C4-2B (cell line): Measurements from ENCODE around the gene DGKI.

Experiments
- ZFX ChIP-seq: fragments of 450-650 bp; IDR thresholded peaks from 2 replicates; pipeline ENCODE4 v1.6.1; 2017
- TF ChIP-seq, protein P1 (sequence below): fragments of 450-650 bp; conservative IDR thresholded peaks from 2 replicates; pipeline ENCODE4 v1.5.1; 2017; ENCODE audit warnings: mild to moderate bottlenecking

DNA sequence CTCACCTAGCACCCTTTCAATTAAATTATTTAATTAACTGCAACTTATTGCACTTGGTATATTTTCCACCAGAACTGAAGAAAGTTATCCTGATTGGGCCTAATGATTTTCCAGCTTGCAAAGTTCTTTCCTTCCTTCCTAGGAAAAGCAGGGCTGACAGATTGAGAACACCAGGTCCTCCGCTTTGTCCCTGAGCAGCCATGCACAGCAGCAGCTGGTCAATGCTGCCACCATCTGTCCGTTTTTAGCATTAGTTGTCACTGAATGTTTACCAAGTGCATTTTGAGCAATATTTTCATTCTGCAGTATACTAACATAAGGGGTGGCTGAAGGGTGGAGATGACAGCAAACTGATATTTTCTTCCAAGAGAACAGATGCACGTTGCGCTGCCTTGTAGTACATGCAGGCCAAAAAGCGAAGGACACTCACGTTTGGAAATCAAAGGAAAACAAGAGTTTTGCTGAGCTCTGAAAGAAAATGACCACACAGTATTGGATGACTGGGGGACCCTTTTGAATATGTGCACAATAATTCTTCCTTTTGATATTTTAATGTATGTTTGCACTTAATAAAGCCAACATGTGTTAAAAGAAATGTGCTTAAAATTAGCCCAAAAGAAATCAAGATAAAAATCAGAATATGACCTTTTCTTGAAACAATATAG lies 254.4 kb downstream of the DGKI start:
- TF ChIP-seq, protein P1, sequence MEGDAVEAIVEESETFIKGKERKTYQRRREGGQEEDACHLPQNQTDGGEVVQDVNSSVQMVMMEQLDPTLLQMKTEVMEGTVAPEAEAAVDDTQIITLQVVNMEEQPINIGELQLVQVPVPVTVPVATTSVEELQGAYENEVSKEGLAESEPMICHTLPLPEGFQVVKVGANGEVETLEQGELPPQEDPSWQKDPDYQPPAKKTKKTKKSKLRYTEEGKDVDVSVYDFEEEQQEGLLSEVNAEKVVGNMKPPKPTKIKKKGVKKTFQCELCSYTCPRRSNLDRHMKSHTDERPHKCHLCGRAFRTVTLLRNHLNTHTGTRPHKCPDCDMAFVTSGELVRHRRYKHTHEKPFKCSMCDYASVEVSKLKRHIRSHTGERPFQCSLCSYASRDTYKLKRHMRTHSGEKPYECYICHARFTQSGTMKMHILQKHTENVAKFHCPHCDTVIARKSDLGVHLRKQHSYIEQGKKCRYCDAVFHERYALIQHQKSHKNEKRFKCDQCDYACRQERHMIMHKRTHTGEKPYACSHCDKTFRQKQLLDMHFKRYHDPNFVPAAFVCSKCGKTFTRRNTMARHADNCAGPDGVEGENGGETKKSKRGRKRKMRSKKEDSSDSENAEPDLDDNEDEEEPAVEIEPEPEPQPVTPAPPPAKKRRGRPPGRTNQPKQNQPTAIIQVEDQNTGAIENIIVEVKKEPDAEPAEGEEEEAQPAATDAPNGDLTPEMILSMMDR = peak; percentile 98
- TF ChIP-seq ZFX = no peak
